ENCODE results near the gene CSF1.

Gene CSF1

DNA sequence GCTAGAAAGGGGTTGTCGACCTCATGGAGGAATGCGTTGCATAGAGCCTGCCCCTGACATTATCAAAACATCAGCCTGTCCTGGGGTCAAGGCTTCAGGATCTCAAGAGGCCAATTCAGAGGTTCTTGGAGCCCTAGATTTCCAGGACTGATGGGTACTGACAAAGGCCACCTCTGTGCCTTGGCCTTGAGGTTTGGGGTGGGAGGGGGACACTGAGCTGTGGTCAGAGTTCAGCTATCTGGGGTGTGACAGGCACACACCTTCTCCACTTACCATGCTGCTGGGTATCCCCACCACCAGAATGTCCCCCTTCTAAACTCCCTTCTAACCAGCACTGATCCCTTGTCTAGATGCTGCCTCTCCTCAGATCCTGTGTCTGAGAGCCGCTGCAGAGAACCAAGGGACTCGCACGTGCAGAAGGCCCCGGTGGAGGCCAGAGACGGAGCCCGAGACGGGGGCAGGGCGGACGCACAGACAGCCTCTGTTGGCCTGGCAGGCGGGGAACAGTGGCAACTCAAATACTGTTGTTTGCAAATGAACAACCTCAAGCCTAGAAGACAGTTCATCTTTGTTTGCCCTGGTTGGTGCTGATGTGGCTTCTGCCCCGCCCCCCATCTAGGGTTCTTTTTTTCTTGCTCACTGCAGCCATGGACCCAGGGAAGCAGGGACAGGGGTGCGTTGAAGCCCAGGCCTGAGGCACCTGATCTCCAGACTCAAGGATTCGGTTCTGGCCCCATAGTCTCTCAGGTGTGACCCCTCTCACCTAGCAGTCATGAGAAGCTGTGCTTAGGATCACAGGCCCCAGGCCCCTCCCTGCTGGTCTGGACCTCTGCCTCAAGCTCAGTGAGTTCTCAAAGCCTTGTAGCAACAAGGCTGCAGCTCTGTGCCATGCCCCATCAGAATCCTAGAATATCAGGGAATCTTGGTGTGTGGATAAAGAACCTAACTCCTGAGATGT lies 28.1 kb upstream of the CSF1 start:
- in situ Hi-C loops (cut with MboI; ENCODE audit: low sequenced_read_pairs), result no loop called here

GRCh38 chr1:109883248-109883955 lies 27.2 kb upstream of the CSF1 start:
- in situ Hi-C loops (cut with MboI; ENCODE audit: low sequenced_read_pairs), result no loop called here

DNA sequence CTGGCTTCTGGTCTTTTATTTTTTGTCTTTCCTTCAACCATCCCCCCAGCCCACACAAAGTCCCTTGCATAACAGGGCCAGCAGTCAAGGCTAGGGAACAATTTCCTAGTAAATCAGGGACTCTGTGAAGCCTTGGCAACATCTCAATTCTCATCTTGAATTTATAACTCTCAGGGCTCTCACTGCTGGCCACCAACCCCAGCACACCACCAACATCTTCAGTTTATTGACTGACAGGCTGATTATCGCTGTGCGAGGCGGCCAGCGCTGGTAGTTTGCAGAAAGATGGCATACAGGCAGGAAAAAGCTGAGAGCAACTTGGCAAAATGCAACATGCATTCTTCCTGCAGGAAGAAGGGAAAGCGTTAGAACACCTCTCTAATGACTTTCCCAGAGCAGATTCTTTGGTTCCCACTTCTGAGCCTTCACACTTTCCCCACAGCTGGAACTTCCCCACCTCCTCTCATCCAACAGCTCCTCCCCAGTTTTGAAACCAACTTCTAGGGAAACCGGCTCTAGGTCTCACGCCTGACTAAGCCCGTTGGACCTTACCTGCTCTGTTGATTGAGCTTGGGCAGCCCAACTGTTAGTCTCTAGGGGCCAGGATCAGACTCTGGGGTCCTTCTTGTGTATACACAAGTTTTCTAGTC lies 26.3 kb upstream of the CSF1 start:
- in situ Hi-C loops (cut with MboI; ENCODE audit: low sequenced_read_pairs), result no loop called here

GRCh38 chr1:109885589-109885988 lies 25.1 kb upstream of the CSF1 start:
- in situ Hi-C loops (cut with MboI; ENCODE audit: low sequenced_read_pairs), result no loop called here

DNA sequence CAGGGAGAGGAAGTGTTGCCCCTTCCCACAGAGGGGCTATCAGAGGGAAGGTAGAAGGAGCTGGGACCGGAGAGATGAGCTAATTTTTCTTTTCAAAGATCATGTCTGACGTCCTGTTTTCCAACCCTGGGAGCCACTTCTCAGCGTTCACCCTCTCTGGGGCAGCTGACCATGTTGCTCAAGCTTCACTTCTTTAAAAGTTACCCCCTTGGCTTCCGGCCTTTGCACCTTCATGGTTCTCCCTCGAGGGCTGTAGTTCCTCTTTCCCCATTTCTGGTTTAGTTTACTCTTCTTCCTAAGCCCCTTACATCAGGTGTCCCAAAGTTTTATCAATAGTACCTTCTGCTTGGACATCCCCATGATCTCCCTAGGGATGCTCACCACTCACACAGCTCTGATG lies 23.8 kb upstream of the CSF1 start:
- in situ Hi-C loops (cut with MboI; ENCODE audit: low sequenced_read_pairs), result no loop called here

DNA sequence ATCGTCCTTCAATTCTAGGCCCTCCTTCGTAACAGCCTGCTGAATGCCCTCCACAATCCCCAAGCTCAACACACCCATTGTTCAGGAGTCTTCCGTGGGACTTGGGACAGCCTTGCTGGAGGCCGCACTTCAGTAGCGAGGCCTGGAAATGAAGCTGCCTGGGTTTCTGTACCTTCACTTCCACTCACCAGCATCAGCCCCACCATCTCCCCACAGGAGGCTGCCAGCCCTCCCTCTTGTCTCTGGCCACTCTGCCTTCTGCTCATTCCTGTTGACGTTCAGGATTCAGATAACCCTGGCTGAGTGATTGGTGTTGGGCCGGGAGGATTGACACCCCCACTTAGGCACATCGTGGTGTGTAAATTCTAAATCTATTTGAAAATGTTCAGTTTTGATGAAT lies 23.4 kb upstream of the CSF1 start:
- in situ Hi-C loops (cut with MboI; ENCODE audit: low sequenced_read_pairs), result no loop called here

DNA sequence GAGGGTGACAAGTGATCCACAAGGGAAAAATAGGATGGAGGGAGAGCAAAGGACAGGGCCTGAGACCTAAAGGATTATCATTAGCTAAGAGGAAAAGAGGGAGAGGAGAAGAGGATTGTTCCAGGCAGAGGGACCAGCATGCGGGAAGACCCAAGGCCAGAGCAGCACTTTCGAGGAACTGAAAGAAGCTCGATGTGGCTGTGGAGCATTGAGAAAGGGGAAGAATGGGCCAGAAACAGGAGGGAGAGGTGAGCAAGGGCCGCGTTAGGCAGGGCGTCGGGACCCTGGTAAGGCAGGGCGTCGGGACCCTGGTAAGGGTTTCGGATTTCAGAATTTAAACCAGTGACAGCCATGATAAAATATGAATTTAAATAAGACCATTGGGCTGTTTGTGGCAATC lies 22.8 kb upstream of the CSF1 start:
- in situ Hi-C loops (cut with MboI; ENCODE audit: low sequenced_read_pairs), result no loop called here

- in situ Hi-C loops (cut with MboI; ENCODE audit: low sequenced_read_pairs), result no loop called here
These were observed 21.6 kb upstream of the CSF1 start for GRCh38 chr1:109889094-109889493.

GRCh38 chr1:109890115-109890953 lies 20.3 kb upstream of the CSF1 start:
- in situ Hi-C loops (cut with MboI; ENCODE audit: low sequenced_read_pairs), result no loop called here

DNA sequence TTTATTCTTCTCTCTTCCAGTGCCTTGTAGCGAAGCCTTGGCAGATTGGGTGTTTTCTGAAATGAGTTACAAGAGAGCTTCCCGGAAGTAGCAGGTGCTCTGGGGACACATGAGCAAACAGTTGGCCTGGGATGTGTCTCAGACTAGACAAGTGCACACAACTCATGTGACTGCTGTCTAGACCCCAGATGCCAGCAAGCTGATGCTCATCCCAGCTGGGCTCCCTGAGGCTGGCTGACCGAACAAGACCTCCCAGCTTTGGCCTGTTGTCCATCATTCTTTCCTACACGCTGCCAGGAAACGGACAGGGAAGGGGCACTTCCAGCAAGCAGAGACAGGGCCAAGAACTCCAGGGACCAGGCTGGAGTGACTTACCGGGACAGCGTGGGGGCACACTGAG lies 18.7 kb upstream of the CSF1 start:
- in situ Hi-C loops (cut with MboI; ENCODE audit: low sequenced_read_pairs), result no loop called here

GRCh38 chr1:109892561-109893368 lies 17.9 kb upstream of the CSF1 start:
- in situ Hi-C loops (cut with MboI; ENCODE audit: low sequenced_read_pairs), result no loop called here

DNA sequence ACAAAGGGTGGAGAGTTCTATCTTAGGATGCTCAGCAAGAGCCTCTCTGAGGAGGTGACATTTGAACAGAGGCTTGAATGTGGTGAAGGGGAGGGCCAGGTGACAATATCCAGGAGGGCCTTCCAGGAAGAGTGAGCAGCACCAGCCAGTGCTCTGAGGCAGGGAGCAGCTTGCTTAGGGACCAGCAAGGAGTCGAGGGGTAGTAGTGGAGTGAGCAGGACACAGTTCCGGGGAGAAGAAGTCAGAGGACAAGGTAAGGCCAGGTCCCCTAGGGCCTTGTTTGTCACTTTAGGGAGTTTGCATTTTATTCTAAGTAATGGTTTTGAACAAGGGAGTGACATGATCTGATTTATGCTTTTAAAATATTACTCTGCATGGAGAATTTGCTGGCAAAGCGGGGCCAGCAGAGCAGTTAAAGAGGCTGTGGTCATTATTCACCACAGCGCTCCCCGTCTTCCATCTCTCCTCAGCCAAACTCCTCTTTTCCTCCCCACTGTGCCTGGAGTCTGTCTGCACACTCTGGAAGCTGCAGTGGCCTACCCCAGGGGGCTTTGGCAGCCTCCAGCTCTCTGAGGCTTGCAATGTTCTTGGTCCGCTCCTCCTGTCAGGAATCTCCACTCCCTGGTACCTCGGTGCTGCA lies 17.0 kb upstream of the CSF1 start:
- in situ Hi-C loops (cut with MboI; ENCODE audit: low sequenced_read_pairs), result no loop called here

- in situ Hi-C loops (cut with MboI; ENCODE audit: low sequenced_read_pairs), result no loop called here
These were observed 15.6 kb upstream of the CSF1 start for GRCh38 chr1:109894823-109895719.

DNA sequence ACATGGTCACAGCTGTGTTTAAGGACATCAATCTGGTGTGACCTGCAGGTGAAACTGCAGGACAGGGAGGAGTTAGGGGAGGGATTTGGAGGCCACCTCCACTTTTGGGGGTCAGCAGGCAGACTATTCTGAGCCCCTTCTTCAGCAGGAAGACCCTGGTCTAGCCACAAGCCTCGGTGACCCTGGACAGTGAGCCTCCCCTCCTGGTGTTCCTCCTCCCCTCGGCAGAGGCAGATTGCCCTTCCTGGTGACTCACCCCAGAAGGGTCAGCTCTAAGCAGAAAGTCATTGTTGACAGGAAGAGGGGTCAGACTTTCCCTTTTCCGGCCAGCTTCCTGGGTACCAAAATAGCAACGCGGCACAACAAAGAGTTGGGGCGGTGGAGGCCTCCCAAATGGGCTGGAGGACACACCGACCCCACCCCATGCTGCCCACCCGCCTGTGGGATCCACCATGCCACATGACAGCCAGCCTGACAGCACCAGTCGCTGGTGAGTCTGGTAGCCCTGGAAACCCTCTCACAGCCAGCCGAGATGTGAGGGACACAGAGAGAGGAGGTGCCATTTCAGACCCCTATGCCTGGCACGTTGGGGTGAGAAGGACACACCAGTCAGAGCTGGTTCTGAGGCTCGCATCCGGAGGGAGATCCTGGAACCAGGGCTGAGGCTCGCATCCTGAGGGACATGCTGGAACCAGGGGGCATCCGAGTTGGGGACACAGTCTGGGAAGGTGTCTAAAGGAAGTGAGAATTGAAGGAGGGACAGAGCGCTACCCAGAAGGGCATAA lies 14.7 kb upstream of the CSF1 start:
- in situ Hi-C loops (cut with MboI; ENCODE audit: low sequenced_read_pairs), result no loop called here

DNA sequence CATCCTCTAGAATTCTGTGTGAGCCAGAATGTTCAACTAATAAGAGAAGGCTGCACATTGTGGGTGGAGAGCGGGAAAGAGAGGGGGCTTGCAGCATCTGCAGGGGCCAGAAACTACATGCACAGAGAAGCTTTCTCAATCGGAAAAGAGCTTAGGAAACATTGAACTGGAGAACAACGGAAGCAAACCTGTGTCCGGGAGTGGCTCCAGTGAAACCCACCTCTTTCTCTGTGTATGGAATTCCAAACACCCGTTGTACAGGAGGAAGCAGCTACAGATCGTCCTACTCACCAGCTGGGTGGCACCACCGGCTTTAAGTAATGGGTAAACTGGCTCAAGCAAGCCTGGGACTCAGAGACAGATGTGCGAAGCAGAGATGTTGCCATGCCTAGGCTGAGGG lies 14.0 kb upstream of the CSF1 start:
- in situ Hi-C loops (cut with MboI; ENCODE audit: low sequenced_read_pairs), result no loop called here

DNA sequence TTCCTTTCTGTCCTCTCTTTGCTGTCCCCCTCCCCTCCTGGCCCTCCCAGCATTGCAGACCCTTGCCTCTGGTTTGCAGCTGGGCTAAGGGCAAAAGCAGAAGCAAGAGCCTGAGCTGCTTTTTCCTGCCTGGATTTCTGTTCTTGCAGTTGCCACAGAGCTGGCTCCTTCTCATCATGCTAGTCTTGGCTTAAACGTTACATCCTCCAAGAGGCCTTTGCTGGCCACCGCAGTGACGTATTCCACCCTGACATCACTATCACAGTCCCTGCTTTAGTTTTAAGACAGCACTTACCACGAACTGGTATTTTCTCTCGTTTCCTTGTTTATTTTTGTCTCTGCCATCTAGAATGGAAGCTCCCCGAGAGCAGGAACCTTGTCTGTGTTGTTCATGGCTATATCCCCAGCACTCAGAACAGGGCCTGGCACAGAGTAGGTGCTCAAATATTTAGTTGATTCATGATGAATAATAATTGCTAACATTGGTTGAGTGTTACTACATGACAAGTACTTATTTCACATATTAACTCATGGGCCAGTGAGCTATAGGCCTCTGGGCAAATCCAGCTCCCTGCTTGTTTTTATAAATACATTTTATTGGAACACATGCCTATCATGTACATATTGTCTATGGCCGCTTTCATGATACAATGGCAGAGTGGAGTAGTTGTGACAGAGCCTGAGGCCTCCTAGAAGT lies 13.2 kb upstream of the CSF1 start:
- in situ Hi-C loops (cut with MboI; ENCODE audit: low sequenced_read_pairs), result no loop called here

DNA sequence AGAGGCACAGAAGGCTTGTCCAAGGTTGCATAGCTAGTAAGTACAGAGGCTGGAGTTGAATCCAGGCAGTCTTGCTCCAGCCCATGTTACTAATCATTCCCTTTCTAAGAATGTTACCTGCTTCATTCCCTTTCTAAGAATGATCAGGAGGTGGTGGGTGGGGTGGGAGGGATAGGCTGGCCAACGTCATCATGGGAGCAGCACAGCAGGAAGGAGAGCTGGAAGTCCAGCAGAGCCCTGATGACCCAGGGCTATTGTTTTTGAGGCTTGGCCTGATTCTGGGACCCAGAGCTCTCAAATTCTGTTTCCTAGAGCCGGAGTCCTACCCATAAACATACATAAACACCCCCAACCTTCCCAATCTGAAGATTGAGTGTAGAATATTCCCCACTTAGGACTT lies 11.8 kb upstream of the CSF1 start:
- in situ Hi-C loops (cut with MboI; ENCODE audit: low sequenced_read_pairs), result no loop called here

Data from hTERT RPE-1 (cell line).